ENCODE results near the gene MRPS31. TPM values are rescaled to one million over a fixed set of nuclear protein-coding genes. Genes with fewer than 3 reads are reported as not detected.
"Not testable (repeated sequence)": the region's sequence is repeated elsewhere in the genome, so short reads cannot be mapped to it uniquely, and the experiment has no call there.

The MRPS31 gene
- total RNA-seq, 1 experiment from 2014 or later: 22.8 TPM

DNA sequence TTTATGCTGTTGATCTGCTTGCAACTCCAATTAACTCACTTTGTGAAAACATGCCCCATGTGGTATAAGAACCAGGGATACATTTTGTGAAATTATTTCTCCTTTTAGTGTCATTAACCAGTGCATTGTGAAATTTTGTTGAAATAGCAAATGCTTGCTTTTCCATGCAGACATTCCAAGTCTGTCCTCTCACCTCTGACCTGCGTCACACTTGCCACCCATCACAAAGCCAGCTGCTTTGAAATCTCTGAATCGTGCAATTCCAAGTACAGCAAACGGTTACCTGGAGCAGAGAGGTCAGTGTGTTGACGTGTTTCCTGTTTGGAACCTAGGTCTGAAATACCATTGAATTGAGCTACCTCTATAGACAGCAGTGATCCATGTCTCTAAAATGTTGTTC is 13.6 kb upstream of the MRPS31 start (continued):
- TF ChIP-seq, protein P1, sequence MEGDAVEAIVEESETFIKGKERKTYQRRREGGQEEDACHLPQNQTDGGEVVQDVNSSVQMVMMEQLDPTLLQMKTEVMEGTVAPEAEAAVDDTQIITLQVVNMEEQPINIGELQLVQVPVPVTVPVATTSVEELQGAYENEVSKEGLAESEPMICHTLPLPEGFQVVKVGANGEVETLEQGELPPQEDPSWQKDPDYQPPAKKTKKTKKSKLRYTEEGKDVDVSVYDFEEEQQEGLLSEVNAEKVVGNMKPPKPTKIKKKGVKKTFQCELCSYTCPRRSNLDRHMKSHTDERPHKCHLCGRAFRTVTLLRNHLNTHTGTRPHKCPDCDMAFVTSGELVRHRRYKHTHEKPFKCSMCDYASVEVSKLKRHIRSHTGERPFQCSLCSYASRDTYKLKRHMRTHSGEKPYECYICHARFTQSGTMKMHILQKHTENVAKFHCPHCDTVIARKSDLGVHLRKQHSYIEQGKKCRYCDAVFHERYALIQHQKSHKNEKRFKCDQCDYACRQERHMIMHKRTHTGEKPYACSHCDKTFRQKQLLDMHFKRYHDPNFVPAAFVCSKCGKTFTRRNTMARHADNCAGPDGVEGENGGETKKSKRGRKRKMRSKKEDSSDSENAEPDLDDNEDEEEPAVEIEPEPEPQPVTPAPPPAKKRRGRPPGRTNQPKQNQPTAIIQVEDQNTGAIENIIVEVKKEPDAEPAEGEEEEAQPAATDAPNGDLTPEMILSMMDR (IDR thresholded peaks at IDR 0.05 in 2 of 3, conservative IDR thresholded peaks at IDR 0.05 in 1 of 3; ENCODE audit: borderline replicate concordance in 1 of 3, insufficient read depth in 1 of 3, low read depth in 2 of 3, low read length in 2 of 3): no peak
- TF ChIP-seq SP1 (IDR thresholded peaks at IDR 0.05; ENCODE audit: low read depth): no peak
- no peak for TF ChIP-seq FOSL1 (IDR thresholded peaks at IDR 0.05; ENCODE audit: low read depth)
- no peak for TF ChIP-seq POLR2A (IDR thresholded peaks at IDR 0.05; ENCODE audit: borderline replicate concordance, extremely low read depth, insufficient read depth, insufficient read length)
- TF ChIP-seq ZNF274 (IDR thresholded peaks at IDR 0.05; ENCODE audit: low read depth, low read length): no peak
- TF ChIP-seq, protein P2, sequence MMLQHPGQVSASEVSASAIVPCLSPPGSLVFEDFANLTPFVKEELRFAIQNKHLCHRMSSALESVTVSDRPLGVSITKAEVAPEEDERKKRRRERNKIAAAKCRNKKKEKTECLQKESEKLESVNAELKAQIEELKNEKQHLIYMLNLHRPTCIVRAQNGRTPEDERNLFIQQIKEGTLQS (IDR thresholded peaks at IDR 0.05): no peak
- no peak for TF ChIP-seq EZH2 (IDR thresholded peaks at IDR 0.05)
- no peak for TF ChIP-seq POLR2AphosphoS5 (IDR thresholded peaks at IDR 0.05; ENCODE audit: low read depth, low read length)

DNA sequence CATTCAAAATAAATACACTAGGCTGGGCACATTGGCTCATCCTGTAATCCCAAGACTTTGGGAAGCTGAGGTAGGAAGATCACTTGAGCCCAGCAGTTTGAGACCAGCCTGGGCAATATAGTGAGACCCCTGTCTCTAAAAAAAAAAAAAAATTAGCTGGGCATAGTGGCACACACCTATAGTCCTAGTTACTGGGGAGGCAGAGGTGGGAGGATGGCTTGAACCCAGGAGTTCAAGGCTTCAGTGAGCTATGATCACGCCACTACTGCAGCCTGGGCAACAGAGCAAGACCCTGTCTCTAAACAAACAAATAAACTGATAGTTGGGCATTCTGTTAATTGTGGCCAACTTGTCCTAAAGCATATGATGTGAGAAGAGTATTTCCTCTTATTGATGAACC is 12.0 kb upstream of the MRPS31 start:
- H3K36me3 ChIP-seq (ENCODE audit: control insufficient read depth in 1 of 2, insufficient read depth in 2 of 2, low read length in 2 of 2); H3K9me2 ChIP-seq (ENCODE audit: insufficient read depth); POLR2A ChIA-PET; H3K79me2 ChIP-seq (ENCODE audit: insufficient read depth, low read length); H3K9me3 ChIP-seq (ENCODE audit: control insufficient read depth in 1 of 2, insufficient read depth in 1 of 2, low read depth in 1 of 2, low read length in 2 of 2); H3K27ac ChIP-seq (ENCODE audit: low read depth, low read length); BruUV-seq (replicated peaks); CTCF ChIA-PET; H3K4me2 ChIP-seq (ENCODE audit: low read length); DNase-seq (ENCODE audit: low read depth, low spot score); H2AFZ ChIP-seq (ENCODE audit: low read depth, low read length, poor library complexity, severe bottlenecking); ATAC-seq; H4K20me1 ChIP-seq (ENCODE audit: insufficient read depth); H3K4me3 ChIP-seq (replicated peaks in 1 of 2; ENCODE audit: low read depth in 1 of 2, low read length in 2 of 2); intact Hi-C loops (cut with micrococcal nuclease); H3K27me3 ChIP-seq (ENCODE audit: insufficient read depth, low read length); H3K9ac ChIP-seq (ENCODE audit: low read length): not testable (repeated sequence)
- H3K4me1 ChIP-seq (ENCODE audit: control insufficient read depth in 1 of 2, insufficient read depth in 2 of 2, low read length in 2 of 2): peaks cover 23 to 38% of the 10 kb centered on the region in 2 experiments
- RAD21 ChIA-PET (ENCODE audit: low non-redundant PET in 1 of 2, low total read pairs in 2 of 2, uncharacterized antibody in 2 of 2, unreplicated experiment in 2 of 2): interaction anchor here in 1 of 2 experiments (0.5 kb wide), 1 partner anchor 72 kb away, joined by 3 read pairs; no protein-coding TSS in a partner anchor
